Activated CD4-positive, alpha-beta T cell treated with anti-CD3 and anti-CD28 coated beads, Interleukin-10, Interleukin-2, amounts not matched to agents 100 ng/mL and 50 ng/mL, durations not matched to agents 16 hours and 8 hours (primary cell): Measurements from ENCODE around the gene MORN4.
"Not testable (repeated sequence)": the region's sequence is repeated elsewhere in the genome, so short reads cannot be mapped to it uniquely, and the experiment has no call there.

Experiments used
- DNase-seq: peaks from one replicate; pipeline ENCODE4 v3.0.0-alpha.2; 2020

The MORN4 gene

GRCh38 chr10:97640868-97641811, 7.8 kb upstream of the MORN4 start:
- DNase-seq = peak; percentile 23

GRCh38 chr10:97640174-97640867, 7.0 kb upstream of the MORN4 start, which contains the start of gene PI4K2A:
Gene PI4K2A (plus strand): TSS chr10:97640671. CDS start chr10:97640743, 72 bp downstream.
- DNase-seq = peak; percentile 100

GRCh38 chr10:97639090-97639489, 5.8 kb upstream of the MORN4 start:
- DNase-seq = not testable (repeated sequence)

- no peak for DNase-seq
Measured at GRCh38 chr10:97635577-97635976, 2.3 kb upstream of the MORN4 start.

GRCh38 chr10:97633921-97634320, 621 bp upstream of the MORN4 start:
- peak; percentile 51 for DNase-seq

- DNase-seq = no peak
Measured at GRCh38 chr10:97631098-97631497, 2.2 kb downstream of the MORN4 start.

GRCh38 chr10:97629289-97629688, 4.0 kb downstream of the MORN4 start:
- no peak for DNase-seq

- DNase-seq = no peak
Measured at GRCh38 chr10:97628228-97628627, 5.1 kb downstream of the MORN4 start.

- no peak for DNase-seq
Measured at GRCh38 chr10:97627731-97628130, 5.6 kb downstream of the MORN4 start.

GRCh38 chr10:97623277-97623676, 10.0 kb downstream of the MORN4 start:
- DNase-seq = no peak

- DNase-seq = no peak
Measured at GRCh38 chr10:97618733-97619132, 14.6 kb downstream of the MORN4 start.

GRCh38 chr10:97618285-97618684, 15.0 kb downstream of the MORN4 start:
- DNase-seq = no peak

GRCh38 chr10:97612386-97612785, 20.9 kb downstream of the MORN4 start:
- no peak for DNase-seq

- no peak for DNase-seq
Measured at GRCh38 chr10:97611473-97611872, 21.8 kb downstream of the MORN4 start.

GRCh38 chr10:97608991-97609561, 24.2 kb downstream of the MORN4 start:
- no peak for DNase-seq

GRCh38 chr10:97607095-97607636, 26.1 kb downstream of the MORN4 start:
- no peak for DNase-seq

GRCh38 chr10:97601268-97602215, 31.8 kb downstream of the MORN4 start:
- DNase-seq = no peak

- DNase-seq = no peak
Measured at GRCh38 chr10:97600616-97601015, 32.7 kb downstream of the MORN4 start.

- DNase-seq = no peak
Measured at GRCh38 chr10:97599272-97599619, 34.1 kb downstream of the MORN4 start.

- DNase-seq = no peak
Measured at GRCh38 chr10:97598407-97599271, 34.7 kb downstream of the MORN4 start.

GRCh38 chr10:97597778-97598177, 35.5 kb downstream of the MORN4 start:
- DNase-seq = no peak
